H9 (cell line): ENCODE results near the gene COA8. TPM values are rescaled to one million over a fixed set of nuclear protein-coding genes. Genes with fewer than 3 reads are reported as not detected.
A peak's percentile ranks its signal among the peaks of the same experiment; 100 is the strongest.

Source experiments
- DNase-seq: peaks from one replicate; pipeline ENCODE4 v3.0.0-alpha.2; 2017
- H2AFZ ChIP-seq: one replicate; pipeline ENCODE4 v1.6.1; 2013; ENCODE audit warnings: mild to moderate bottlenecking, low read length, control low read depth, moderate library complexity
- H2AK5ac ChIP-seq: 2 replicates; pipeline ENCODE4 v1.6.1; 2013; ENCODE audit warnings: low read length, control low read depth, mixed read lengths; ENCODE audit not compliant: insufficient read length
- H2BK120ac ChIP-seq: one replicate; pipeline ENCODE4 v1.6.1; 2013; ENCODE audit warnings: low read depth, mild to moderate bottlenecking, low read length, control low read depth, inconsistent platforms; ENCODE audit not compliant: poor library complexity, severe bottlenecking
- H2BK12ac ChIP-seq: 2 replicates; pipeline ENCODE4 v1.6.1; 2013; ENCODE audit warnings: low read length, control low read depth, mixed read lengths, low read depth; ENCODE audit not compliant: insufficient read length
- H2BK15ac ChIP-seq: 2 replicates; pipeline ENCODE4 v1.6.1; 2013; ENCODE audit warnings: low read depth, low read length, control low read depth
- H2BK20ac ChIP-seq: one replicate; pipeline ENCODE4 v1.6.1; 2013; ENCODE audit warnings: low read depth, mild to moderate bottlenecking, low read length, control low read depth, inconsistent platforms; ENCODE audit not compliant: poor library complexity, severe bottlenecking
- H2BK5ac ChIP-seq: 2 replicates; pipeline ENCODE4 v1.6.1; 2013; ENCODE audit warnings: low read length, control low read depth, mixed read lengths; ENCODE audit not compliant: insufficient read length
- H3K14ac ChIP-seq: 2 replicates; pipeline ENCODE4 v1.6.1; 2013; ENCODE audit warnings: low read length, control low read depth; ENCODE audit not compliant: insufficient read depth
- H3K18ac ChIP-seq: 2 replicates; pipeline ENCODE4 v1.6.1; 2013; ENCODE audit warnings: low read depth, mild to moderate bottlenecking, mixed read lengths, low read length, control low read depth; ENCODE audit not compliant: insufficient read length
- H3K23ac ChIP-seq: 2 replicates; pipeline ENCODE4 v1.6.1; 2013; ENCODE audit warnings: low read length, control low read depth, mixed read lengths, low read depth; ENCODE audit not compliant: insufficient read length
- H3K23me2 ChIP-seq: 2 replicates; pipeline ENCODE4 v1.6.1; 2013; ENCODE audit warnings: low read depth, mild to moderate bottlenecking, mixed read lengths, low read length, control low read depth; ENCODE audit not compliant: insufficient read length, poor library complexity, severe bottlenecking
- H3K27ac ChIP-seq: 2 replicates; pipeline ENCODE4 v1.5.1; 2013; ENCODE audit warnings: low read length, control low read depth, mixed read lengths, low read depth; ENCODE audit not compliant: insufficient read length
- H3K27me3 ChIP-seq: 2 replicates; pipeline ENCODE4 v1.6.1; 2013; ENCODE audit warnings: low read length, control low read depth, inconsistent platforms; ENCODE audit not compliant: insufficient read depth
- H3K4ac ChIP-seq: 2 replicates; pipeline ENCODE4 v1.6.1; 2013; ENCODE audit warnings: low read depth, mild to moderate bottlenecking, control low read depth, inconsistent platforms, low read length, moderate library complexity
- H3K4me1 ChIP-seq: 2 replicates; pipeline ENCODE4 v1.6.1; 2013; ENCODE audit warnings: low read length, control low read depth, inconsistent platforms; ENCODE audit not compliant: insufficient read depth
- H3K4me2 ChIP-seq: 2 replicates; pipeline ENCODE4 v1.6.1; 2013; ENCODE audit warnings: low read length, control low read depth, mixed read lengths; ENCODE audit not compliant: insufficient read length, insufficient read depth
- H3K56ac ChIP-seq: 2 replicates; pipeline ENCODE4 v1.6.1; 2013; ENCODE audit warnings: low read depth, mild to moderate bottlenecking, mixed read lengths, low read length, control low read depth; ENCODE audit not compliant: insufficient read length
- H3K79me1 ChIP-seq: 2 replicates; pipeline ENCODE4 v1.6.1; 2013; ENCODE audit warnings: low read depth, mild to moderate bottlenecking, moderate library complexity, low read length, control low read depth, inconsistent platforms; ENCODE audit not compliant: insufficient read depth, poor library complexity, severe bottlenecking
- H3K79me2 ChIP-seq: 2 replicates; pipeline ENCODE4 v1.6.1; 2013; ENCODE audit warnings: low read length, control low read depth, inconsistent platforms; ENCODE audit not compliant: insufficient read depth
- H3K9ac ChIP-seq: 2 replicates; pipeline ENCODE4 v1.6.1; 2013; ENCODE audit warnings: low read length, control low read depth, mixed read lengths; ENCODE audit not compliant: insufficient read length; ENCODE audit errors: extremely low read depth
- H3K9me3 ChIP-seq: one replicate; pipeline ENCODE4 v1.6.1; 2013; ENCODE audit warnings: low read depth, low read length, inconsistent platforms; ENCODE audit not compliant: control insufficient read depth
- H3T11ph ChIP-seq: one replicate; pipeline ENCODE4 v1.6.1; 2013; ENCODE audit warnings: mild to moderate bottlenecking, low read length, control low read depth, inconsistent platforms
- H4K20me1 ChIP-seq: one replicate; pipeline ENCODE4 v1.6.1; 2013; ENCODE audit not compliant: control insufficient read depth, insufficient read length, insufficient read depth
- H4K5ac ChIP-seq: 2 replicates; pipeline ENCODE4 v1.6.1; 2013; ENCODE audit warnings: low read depth, mild to moderate bottlenecking, mixed read lengths, low read length, control low read depth; ENCODE audit not compliant: insufficient read length
- H4K8ac ChIP-seq: replicated peaks from 2 replicates; pipeline ENCODE4 v1.6.1; 2013; ENCODE audit warnings: low read length, control low read depth, mixed read lengths, low read depth; ENCODE audit not compliant: insufficient read length
- H4K91ac ChIP-seq: 2 replicates; pipeline ENCODE4 v1.6.1; 2013; ENCODE audit warnings: low read depth, mild to moderate bottlenecking, moderate library complexity, mixed read lengths, low read length, control low read depth; ENCODE audit not compliant: insufficient read length
- H3K27ac Mint-ChIP-seq, 3 experiments: 2 replicates in 2 of 3; 3 replicates in 1 of 3; pipeline ENCODE4 v1.8.0; 2020 to 2021; ENCODE audit warnings: mixed read lengths in 3 of 3, mild to moderate bottlenecking in 1 of 3, moderate library complexity in 1 of 3
- H3K27me3 Mint-ChIP-seq: 2 replicates; pipeline ENCODE4 v1.8.0; 2021; ENCODE audit warnings: low read depth, mild to moderate bottlenecking, moderate library complexity, mixed read lengths
- H3K36me3 Mint-ChIP-seq, 3 experiments: 2 replicates in 2 of 3; 3 replicates in 1 of 3; pipeline ENCODE4 v1.8.0; 2020 to 2021; ENCODE audit warnings: low read depth in 3 of 3, mixed read lengths in 3 of 3; ENCODE audit not compliant: insufficient read depth in 1 of 3
- H3K4me1 Mint-ChIP-seq, 2 experiments: 2 replicates each; pipeline ENCODE4 v1.8.0; 2020; ENCODE audit warnings: mixed read lengths in 2 of 2
- H3K4me3 Mint-ChIP-seq, 2 experiments: 2 replicates in 1 of 2; 3 replicates in 1 of 2; pipeline ENCODE4 v1.8.0; 2020 to 2021; ENCODE audit warnings: mild to moderate bottlenecking in 2 of 2, mixed read lengths in 2 of 2, moderate library complexity in 1 of 2
- H3K9me3 Mint-ChIP-seq, 2 experiments: 2 replicates in 1 of 2; 3 replicates in 1 of 2; pipeline ENCODE4 v1.8.0; 2020; ENCODE audit warnings: mild to moderate bottlenecking in 2 of 2, mixed read lengths in 2 of 2, moderate library complexity in 1 of 2
- CTCF ChIP-seq: fragments of 200-600 bp; sonication (generic); conservative IDR thresholded peaks from 3 replicates; pipeline ENCODE4 v1.8.0; 2021; ENCODE audit warnings: antibody characterized with exemption, mild to moderate bottlenecking
- WGBS: extraction: QIAGEN DNeasy Blood & Tissue Kit; methylation state at CpG from one replicate; pipeline ENCODE4 v1.1.7; 2013; ENCODE audit warnings: missing lambda C conversion rate, low lambda C conversion rate, mixed read lengths; ENCODE audit not compliant: insufficient read length; ENCODE audit errors: extremely low coverage; 5-methylcytosine and 5-hydroxymethylcytosine counted together
- total RNA-seq: library from RNA; stranded (reverse); gene quantifications from 2 replicates; pipeline ENCODE4 v1.2.1, GENCODE V29; 2021

The COA8 gene
- total RNA-seq, 1 experiment from 2014 or later = 45.5 TPM

- H2BK5ac ChIP-seq = no peak overlapping the region
- H3K18ac ChIP-seq = no peak overlapping the region
- H3K79me1 ChIP-seq = no peaks in the 10 kb centered on the region
- peaks cover 17 to 39% of the 10 kb centered on the region in 2 experiments for H3K4me1 Mint-ChIP-seq
- no peak overlapping the region for H3K9ac ChIP-seq
- H3K4me1 ChIP-seq = no peaks in the 10 kb centered on the region
- H3K14ac ChIP-seq = no peak overlapping the region
- H3K56ac ChIP-seq = no peak overlapping the region
- peaks cover 3% of the 10 kb centered on the region for H4K20me1 ChIP-seq
- H4K91ac ChIP-seq = no peak overlapping the region
- peak overlapping the region in 1 of 3 experiments; percentile 91; a peak in 2 of 7 replicates for H3K27ac Mint-ChIP-seq
- peaks cover 7% of the 10 kb centered on the region; the same call in 1 of the 2 replicates for H3K27me3 ChIP-seq
- H3K27ac ChIP-seq = no peak overlapping the region
- H2BK20ac ChIP-seq = no peak overlapping the region
- peak overlapping the region; percentile 42 to 73 for H3K4me3 Mint-ChIP-seq
- H4K5ac ChIP-seq = no peak overlapping the region
- H3K36me3 Mint-ChIP-seq = peaks cover 10 to 15% (median 13%) of the 10 kb centered on the region in 3 experiments
- H4K8ac ChIP-seq = no peak overlapping the region
- no peak overlapping the region for H3K4ac ChIP-seq
- H3K23ac ChIP-seq = no peak overlapping the region
- H2BK120ac ChIP-seq = no peak overlapping the region
- no peak overlapping the region for H2BK12ac ChIP-seq
- no peak overlapping the region for H2BK15ac ChIP-seq
- H3K9me3 Mint-ChIP-seq = peaks cover 4 to 5% of the 10 kb centered on the region in 2 experiments; a peak in 3 of 5 replicates
- no peak overlapping the region for H3K4me2 ChIP-seq
- WGBS = no CpG with 5 or more reads among the region's 22 CpGs
- no peak overlapping the region for H3T11ph ChIP-seq
- H3K27me3 Mint-ChIP-seq = peaks cover 17% of the 10 kb centered on the region
- no peak overlapping the region for H2AK5ac ChIP-seq
- no peak overlapping the region for H2AFZ ChIP-seq
- H3K79me2 ChIP-seq = no peaks in the 10 kb centered on the region
- no peak for DNase-seq
- no peak for TF ChIP-seq CTCF
- peaks cover 12% of the 10 kb centered on the region for H3K23me2 ChIP-seq
- H3K9me3 ChIP-seq = no peaks in the 10 kb centered on the region
Observed at GRCh38 chr14:103519837-103520212, 42.9 kb upstream of the COA8 start.
